Upper lobe of right lung (tissue), 1 donor: ENCODE results near the gene PBX1. TPM values are rescaled to one million over a fixed set of nuclear protein-coding genes. Genes with fewer than 3 reads are reported as not detected.
A peak's percentile ranks its signal among the peaks of the same experiment; 100 is the strongest.

ENCODE experiments used
- ATAC-seq: fragments of 200-7000 bp; cut with Tn5 transposase; one replicate; pipeline ENCODE4 v1.9.1; 2020; ENCODE audit warnings: mild to moderate bottlenecking, moderate library complexity
- DNase-seq: peaks from one replicate; pipeline ENCODE4 v3.0.0-alpha.2; 2020
- H3K27ac ChIP-seq: fragments of 200-600 bp; one replicate; pipeline ENCODE4 v1.8.0; 2022
- H3K27me3 ChIP-seq: fragments of 200-600 bp; one replicate; pipeline ENCODE4 v1.8.0; 2022; ENCODE audit warnings: mild to moderate bottlenecking
- H3K36me3 ChIP-seq: fragments of 200-600 bp; one replicate; pipeline ENCODE4 v1.8.0; 2022
- H3K4me1 ChIP-seq: fragments of 200-600 bp; one replicate; pipeline ENCODE4 v1.8.0; 2022
- H3K4me3 ChIP-seq: fragments of 200-600 bp; one replicate; pipeline ENCODE4 v1.8.0; 2022; ENCODE audit warnings: mild to moderate bottlenecking
- H3K9me3 ChIP-seq: fragments of 200-600 bp; one replicate; pipeline ENCODE4 v1.8.0; 2022
- intact Hi-C: fragments of 100-400 bp; cut with DNase I; formaldehyde crosslinking; loops from one replicate; pipeline ENCODE4 v1.11.0; 2022
- total RNA-seq: library from RNA; stranded (reverse); fragmentation: NEBNext Ultra II Directional; extraction: Animal tissue kit (Norgen Biotek cat#: 25700); gene quantifications from one replicate; pipeline ENCODE4 v1.2.1, GENCODE V29; 2021
- TF ChIP-seq, protein P1 (sequence below): fragments of 200-600 bp; IDR thresholded peaks from one replicate; pipeline ENCODE4 v1.8.0; 2022; ENCODE audit warnings: antibody characterized with exemption
- donor health status: DM: no; HTN: yes; CAD: no; lungs with severe emphysema.

Gene PBX1
- total RNA-seq, 1 donor from 2014 or later = 56.7 TPM

- DNase-seq = no peak
- TF ChIP-seq, protein P1, sequence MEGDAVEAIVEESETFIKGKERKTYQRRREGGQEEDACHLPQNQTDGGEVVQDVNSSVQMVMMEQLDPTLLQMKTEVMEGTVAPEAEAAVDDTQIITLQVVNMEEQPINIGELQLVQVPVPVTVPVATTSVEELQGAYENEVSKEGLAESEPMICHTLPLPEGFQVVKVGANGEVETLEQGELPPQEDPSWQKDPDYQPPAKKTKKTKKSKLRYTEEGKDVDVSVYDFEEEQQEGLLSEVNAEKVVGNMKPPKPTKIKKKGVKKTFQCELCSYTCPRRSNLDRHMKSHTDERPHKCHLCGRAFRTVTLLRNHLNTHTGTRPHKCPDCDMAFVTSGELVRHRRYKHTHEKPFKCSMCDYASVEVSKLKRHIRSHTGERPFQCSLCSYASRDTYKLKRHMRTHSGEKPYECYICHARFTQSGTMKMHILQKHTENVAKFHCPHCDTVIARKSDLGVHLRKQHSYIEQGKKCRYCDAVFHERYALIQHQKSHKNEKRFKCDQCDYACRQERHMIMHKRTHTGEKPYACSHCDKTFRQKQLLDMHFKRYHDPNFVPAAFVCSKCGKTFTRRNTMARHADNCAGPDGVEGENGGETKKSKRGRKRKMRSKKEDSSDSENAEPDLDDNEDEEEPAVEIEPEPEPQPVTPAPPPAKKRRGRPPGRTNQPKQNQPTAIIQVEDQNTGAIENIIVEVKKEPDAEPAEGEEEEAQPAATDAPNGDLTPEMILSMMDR = no peak
- Histone ChIP-seq H3K27ac (no peak overlapping the region), H3K4me3 (no peak overlapping the region), H3K36me3 (no peaks in the 10 kb centered on the region), H3K9me3 (no peaks in the 10 kb centered on the region), H3K27me3 (no peaks in the 10 kb centered on the region), H3K4me1 (peaks cover 4% of the 10 kb centered on the region)
- no peak for ATAC-seq
- intact Hi-C loops = no loop called here
Measured at GRCh38 chr1:164670786-164671185, 111.8 kb downstream of the PBX1 start.

- no peak overlapping the region for H3K27ac ChIP-seq
- no peak overlapping the region for H3K4me3 ChIP-seq
- H3K36me3 ChIP-seq = no peaks in the 10 kb centered on the region
- intact Hi-C loops = no loop called here
- peaks cover 4% of the 10 kb centered on the region for H3K4me1 ChIP-seq
- H3K27me3 ChIP-seq = no peaks in the 10 kb centered on the region
- DNase-seq (no peak), ATAC-seq (no peak)
- no peaks in the 10 kb centered on the region for H3K9me3 ChIP-seq
- TF ChIP-seq, protein P1 = no peak
Measured at GRCh38 chr1:164671323-164671965, 112.5 kb downstream of the PBX1 start.

GRCh38 chr1:164671966-164672571, 113.1 kb downstream of the PBX1 start:
- no peaks in the 10 kb centered on the region for H3K36me3 ChIP-seq
- H3K27ac ChIP-seq = no peak overlapping the region
- no peak for DNase-seq
- H3K9me3 ChIP-seq = no peaks in the 10 kb centered on the region
- H3K4me1 ChIP-seq = peaks cover 4% of the 10 kb centered on the region
- H3K4me3 ChIP-seq = no peak overlapping the region
- no peaks in the 10 kb centered on the region for H3K27me3 ChIP-seq
- no peak for ATAC-seq
- intact Hi-C loops = no loop called here
- TF ChIP-seq, protein P1 = no peak

DNA sequence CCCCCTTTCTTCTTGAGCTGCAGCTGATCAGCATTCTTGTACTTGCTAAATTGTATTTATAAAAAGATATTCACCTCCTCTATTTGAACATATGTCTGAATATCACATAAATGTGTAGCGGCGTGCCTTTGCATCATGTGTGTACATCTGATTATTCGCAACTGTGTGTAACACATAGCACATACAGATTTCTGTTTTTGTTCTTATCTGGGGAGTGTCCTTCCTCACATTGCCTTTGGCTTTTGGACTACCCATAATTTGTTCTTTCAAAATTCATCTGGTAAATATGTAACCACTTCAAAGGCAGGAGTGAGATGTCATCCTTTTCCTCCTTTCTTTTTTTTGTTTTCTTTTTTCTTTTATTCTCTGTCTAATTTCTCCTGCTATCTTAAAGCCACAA, 113.6 kb downstream of the PBX1 start:
- Histone ChIP-seq H3K9me3 (no peaks in the 10 kb centered on the region), H3K4me1 (peaks cover 4% of the 10 kb centered on the region), H3K36me3 (no peaks in the 10 kb centered on the region), H3K4me3 (no peak overlapping the region), H3K27me3 (no peaks in the 10 kb centered on the region), H3K27ac (no peak overlapping the region)
- DNase-seq (no peak), ATAC-seq (no peak)
- intact Hi-C loops = no loop called here
- TF ChIP-seq, protein P1 = no peak

DNA sequence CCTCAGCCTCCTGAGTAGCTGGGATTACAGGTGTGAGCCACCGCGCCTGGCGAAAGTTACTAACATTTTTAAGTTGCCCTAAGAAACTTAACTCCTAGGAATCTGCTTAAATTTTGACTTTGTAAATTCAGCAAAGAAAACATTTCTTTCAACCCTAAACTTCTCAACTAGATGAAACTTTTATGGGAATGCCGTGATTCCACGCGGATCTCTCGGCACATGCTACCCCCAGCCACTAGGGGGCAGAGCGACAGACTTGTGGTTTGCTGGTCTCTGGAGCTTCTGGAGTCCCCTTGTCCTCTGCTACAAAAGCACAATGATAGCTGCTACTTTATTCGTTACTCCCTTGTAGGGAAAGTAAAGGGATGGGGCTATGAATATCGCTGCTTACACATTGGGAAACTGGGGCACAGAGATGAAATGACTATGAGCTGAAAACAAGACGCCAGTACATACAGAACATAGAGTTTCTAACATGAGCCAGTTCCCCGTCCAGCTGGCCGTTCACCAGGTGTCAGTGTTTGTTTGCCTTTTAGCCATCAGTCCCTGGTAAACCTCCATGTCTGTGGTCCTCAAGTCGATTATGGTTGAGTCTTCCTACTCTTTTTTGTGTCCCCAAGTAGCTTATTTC, 114.7 kb downstream of the PBX1 start:
- Histone ChIP-seq H3K27ac (no peak overlapping the region), H3K36me3 (no peaks in the 10 kb centered on the region), H3K4me1 (no peaks in the 10 kb centered on the region), H3K9me3 (no peaks in the 10 kb centered on the region), H3K27me3 (no peaks in the 10 kb centered on the region), H3K4me3 (no peak overlapping the region)
- DNase-seq (no peak), ATAC-seq (no peak)
- TF ChIP-seq, protein P1 = peak; percentile 45
- intact Hi-C loops = no loop called here
